ENCODE data around the gene ARID1B.

DNA sequence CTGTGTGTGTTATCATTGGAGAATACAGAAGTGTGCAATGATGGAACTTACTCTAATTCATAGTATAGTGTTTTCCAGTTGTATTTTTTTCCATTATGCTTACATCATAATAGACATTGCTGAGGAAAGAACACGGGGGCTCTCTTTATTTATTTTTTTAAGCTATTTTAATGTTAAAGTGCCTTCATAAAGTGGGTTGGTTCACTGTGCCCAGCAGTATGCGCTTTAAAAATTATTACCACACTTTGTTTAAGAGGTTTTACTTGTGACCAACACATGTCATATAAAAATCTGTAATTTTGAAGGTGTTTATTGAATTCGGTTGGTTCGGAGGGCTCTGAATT, 330.4 kb downstream of the ARID1B start:
- TF ChIP-seq EZH2 (IDR thresholded peaks at IDR 0.05; ENCODE audit: borderline replicate concordance), result no peak
- TF ChIP-seq, protein P1, sequence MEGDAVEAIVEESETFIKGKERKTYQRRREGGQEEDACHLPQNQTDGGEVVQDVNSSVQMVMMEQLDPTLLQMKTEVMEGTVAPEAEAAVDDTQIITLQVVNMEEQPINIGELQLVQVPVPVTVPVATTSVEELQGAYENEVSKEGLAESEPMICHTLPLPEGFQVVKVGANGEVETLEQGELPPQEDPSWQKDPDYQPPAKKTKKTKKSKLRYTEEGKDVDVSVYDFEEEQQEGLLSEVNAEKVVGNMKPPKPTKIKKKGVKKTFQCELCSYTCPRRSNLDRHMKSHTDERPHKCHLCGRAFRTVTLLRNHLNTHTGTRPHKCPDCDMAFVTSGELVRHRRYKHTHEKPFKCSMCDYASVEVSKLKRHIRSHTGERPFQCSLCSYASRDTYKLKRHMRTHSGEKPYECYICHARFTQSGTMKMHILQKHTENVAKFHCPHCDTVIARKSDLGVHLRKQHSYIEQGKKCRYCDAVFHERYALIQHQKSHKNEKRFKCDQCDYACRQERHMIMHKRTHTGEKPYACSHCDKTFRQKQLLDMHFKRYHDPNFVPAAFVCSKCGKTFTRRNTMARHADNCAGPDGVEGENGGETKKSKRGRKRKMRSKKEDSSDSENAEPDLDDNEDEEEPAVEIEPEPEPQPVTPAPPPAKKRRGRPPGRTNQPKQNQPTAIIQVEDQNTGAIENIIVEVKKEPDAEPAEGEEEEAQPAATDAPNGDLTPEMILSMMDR (IDR thresholded peaks at IDR 0.05; ENCODE audit: poor library complexity), result no peak
